Aorta (tissue), 5 donors: ENCODE results near the gene TTPAL. TPM values are rescaled to one million over a fixed set of nuclear protein-coding genes. Genes with fewer than 3 reads are reported as not detected.

Experiments
- ATAC-seq: fragments of 200-7000 bp; cut with Tn5 transposase; one replicate; pipeline ENCODE4 v1.9.1; 2022; ENCODE audit warnings: moderate library complexity; ENCODE audit not compliant: low FRiP score
- DNase-seq, 2 donors: peaks; one replicate each; pipeline ENCODE4 v3.0.0-alpha.2; 2020
- H3K27ac ChIP-seq, 2 donors: one replicate each; pipeline ENCODE4 v1.5.1; 2013; ENCODE audit warnings: low read length in 2 of 2, mild to moderate bottlenecking in 2 of 2, moderate library complexity in 2 of 2, control low read depth in 1 of 2, inconsistent platforms in 1 of 2, low read depth in 1 of 2
- H3K27me3 ChIP-seq, 2 donors: one replicate each; pipeline ENCODE4 v1.6.1; 2013; ENCODE audit warnings: control low read depth in 1 of 2, low read length in 1 of 2, mild to moderate bottlenecking in 1 of 2, moderate library complexity in 1 of 2; ENCODE audit not compliant: insufficient read depth in 2 of 2, control insufficient read depth in 1 of 2
- H3K36me3 ChIP-seq, 2 donors: one replicate each; pipeline ENCODE4 v1.6.1; 2013; ENCODE audit warnings: control low read depth in 1 of 2, low read length in 1 of 2, mild to moderate bottlenecking in 1 of 2; ENCODE audit not compliant: insufficient read depth in 2 of 2, control insufficient read depth in 1 of 2
- H3K4me1 ChIP-seq, 2 donors: one replicate each; pipeline ENCODE4 v1.6.1; 2013; ENCODE audit warnings: low read length in 2 of 2, control low read depth in 1 of 2, mild to moderate bottlenecking in 1 of 2, moderate library complexity in 1 of 2; ENCODE audit not compliant: insufficient read depth in 2 of 2, control insufficient read depth in 1 of 2
- H3K4me3 ChIP-seq, 2 donors: one replicate each; pipeline ENCODE4 v1.5.1; 2013; ENCODE audit warnings: low read length in 2 of 2, control low read depth in 1 of 2, mild to moderate bottlenecking in 1 of 2
- H3K9me3 ChIP-seq: one replicate; pipeline ENCODE4 v1.6.1; 2013; ENCODE audit warnings: mild to moderate bottlenecking, low read length; ENCODE audit not compliant: control insufficient read depth
- WGBS, 2 donors: extraction: QIAGEN DNeasy Blood & Tissue Kit; methylation state at CpG; one replicate each; pipeline ENCODE4 v1.1.7; 2013; 5-methylcytosine and 5-hydroxymethylcytosine counted together
- intact Hi-C, 2 donors: fragments of 100-400 bp; cut with DNase I; formaldehyde crosslinking; loops; one replicate each; pipeline versions ENCODE4 v1.14.2 to v1.15.0; 2022
- polyA plus RNA-seq, 2 donors: library from polyadenylated mRNA; stranded (reverse); fragments of 200-250 nt; gene quantifications; one replicate each; pipeline ENCODE4 v1.2.3, GENCODE V29; 2013
- total RNA-seq, 2 donors: library from RNA; stranded (reverse); fragmentation: NEBNext Ultra II Directional; extraction: Animal tissue kit (Norgen Biotek cat#: 25700); gene quantifications; one replicate each; pipeline ENCODE4 v1.2.1, GENCODE V29; 2021
- donor health status: healthy with polysubstance abuse.
- donor health status: Bipolar disorder and iron deficiency.
- donor health status: DM: no; HTN: no; CAD: no.
- donor health status: DM: no; HTN: no; CAD: no.
- donor health status: DM: yes; HTN: yes; CAD: no.

TTPAL gene
- total and polyA plus RNA-seq, 4 donors, result 1.8 to 11.8 (median 5.9) TPM

GRCh38 chr20:44540834-44541233 lies 65.2 kb downstream of the TTPAL start:
- WGBS, 2 donors, result 56 to 58% methylated on average over 6 of the region's 6 CpGs

GRCh38 chr20:44541992-44542391 lies 66.3 kb downstream of the TTPAL start:
- H3K4me1 ChIP-seq, result no peaks in the 10 kb centered on the region
- no peaks in the 10 kb centered on the region for H3K36me3 ChIP-seq
- 64 to 72% methylated on average over 4 of the region's 4 CpGs for WGBS, 2 donors
- ATAC-seq (no peak), DNase-seq (no peak)
- H3K27ac ChIP-seq, result no peak overlapping the region
- no peaks in the 10 kb centered on the region for H3K27me3 ChIP-seq
- no peaks in the 10 kb centered on the region for H3K9me3 ChIP-seq
- intact Hi-C loops, result no loop called here
- H3K4me3 ChIP-seq, result no peak overlapping the region

More at GRCh38 chr20:44540834-44541233, 65.2 kb downstream of the TTPAL start:
- no peaks in the 10 kb centered on the region for H3K36me3 ChIP-seq
- H3K27me3 ChIP-seq, result no peaks in the 10 kb centered on the region
- ATAC-seq, result peak; percentile 29
- H3K9me3 ChIP-seq, result no peaks in the 10 kb centered on the region
- intact Hi-C loops, result no loop called here
- no peaks in the 10 kb centered on the region for H3K4me1 ChIP-seq
- no peak overlapping the region for H3K4me3 ChIP-seq
- no peak overlapping the region for H3K27ac ChIP-seq
- no peak for DNase-seq

GRCh38 chr20:44542890-44543289 lies 67.2 kb downstream of the TTPAL start:
- intact Hi-C loops, result no loop called here
- Histone ChIP-seq H3K4me3 (no peak overlapping the region), H3K36me3 (no peaks in the 10 kb centered on the region), H3K9me3 (no peaks in the 10 kb centered on the region), H3K4me1 (no peaks in the 10 kb centered on the region), H3K27ac (no peak overlapping the region), H3K27me3 (no peaks in the 10 kb centered on the region)
- 38 to 44% methylated on average over 1 of the region's 1 CpG for WGBS, 2 donors
- DNase-seq (no peak), ATAC-seq (no peak)

GRCh38 chr20:44543358-44543757 lies 67.7 kb downstream of the TTPAL start:
- H3K4me1 ChIP-seq, result no peaks in the 10 kb centered on the region
- H3K9me3 ChIP-seq, result no peaks in the 10 kb centered on the region
- intact Hi-C loops, result no loop called here

More at GRCh38 chr20:44543358-44543757, 67.7 kb downstream of the TTPAL start:
- ATAC-seq (no peak), DNase-seq (no peak)
- no peak overlapping the region for H3K27ac ChIP-seq
- H3K4me3 ChIP-seq, result no peak overlapping the region
- no peaks in the 10 kb centered on the region for H3K27me3 ChIP-seq
- no peaks in the 10 kb centered on the region for H3K36me3 ChIP-seq
- WGBS, 2 donors, result 43 to 45% methylated on average over 3 of the region's 3 CpGs

Other genes starting within 250 kb of the TTPAL start
- not detected for gene GDAP1L1, start 228.6 kb upstream of the TTPAL start, total RNA-seq
- gene GDAP1L1, start 228.6 kb upstream of the TTPAL start, polyA plus RNA-seq, result not detected
- gene FITM2, start 164.7 kb upstream of the TTPAL start, total RNA-seq, result 1 to 10 TPM; 6.6 TPM
- 1 to 10 TPM; 2.9 to 3.6 TPM for gene FITM2, start 164.7 kb upstream of the TTPAL start, polyA plus RNA-seq
- gene R3HDML, start 138.8 kb upstream of the TTPAL start, total RNA-seq, result not detected
- gene R3HDML, start 138.8 kb upstream of the TTPAL start, polyA plus RNA-seq, result not detected
- gene HNF4A, start 120.2 kb upstream of the TTPAL start, total RNA-seq, result not detected
- 10 to 100 TPM in 1 of 2 donors, under 1 TPM in 1; 0.05 to 11.8 TPM for gene HNF4A, start 120.2 kb upstream of the TTPAL start, polyA plus RNA-seq
- 100 to 1,000 TPM; 131 to 134 TPM for gene SERINC3, start 46.2 kb downstream of the TTPAL start, total RNA-seq
- gene SERINC3, start 46.2 kb downstream of the TTPAL start, polyA plus RNA-seq, result 10 to 100 TPM; 47.1 to 77.7 TPM
- gene PKIG, start 106.7 kb downstream of the TTPAL start, total RNA-seq, result 10 to 100 TPM; 80.9 to 85.0 TPM
- gene PKIG, start 106.7 kb downstream of the TTPAL start, polyA plus RNA-seq, result 100 to 1,000 TPM; 190 to 247 TPM
- gene ADA, start 175.8 kb downstream of the TTPAL start, total RNA-seq, result 10 to 100 TPM in 1 of 2 donors, 1 to 10 TPM in 1; 6.1 to 16.4 TPM
- gene ADA, start 175.8 kb downstream of the TTPAL start, polyA plus RNA-seq, result 10 to 100 TPM in 1 of 2 donors, 1 to 10 TPM in 1; 2.8 to 15.3 TPM
- 100 to 1,000 TPM in 1 of 2 donors, 10 to 100 TPM in 1; 59.4 to 186 TPM for gene CCN5, start 239.5 kb downstream of the TTPAL start, total RNA-seq
- gene CCN5, start 239.5 kb downstream of the TTPAL start, polyA plus RNA-seq, result 100 to 1,000 TPM in 1 of 2 donors, 10 to 100 TPM in 1; 93.1 to 137 TPM